ENCODE results near the gene MMS19. TPM values are rescaled to one million over a fixed set of nuclear protein-coding genes. Genes with fewer than 3 reads are reported as not detected.
A peak's percentile ranks its signal among the peaks of the same experiment; 100 is the strongest.

MMS19 gene
- total RNA-seq, 3 donors from 2014 or later (not counting 1 experiment from before 2014, with no cell fraction given): 53.8 to 68.4 (median 61.7) TPM

DNA sequence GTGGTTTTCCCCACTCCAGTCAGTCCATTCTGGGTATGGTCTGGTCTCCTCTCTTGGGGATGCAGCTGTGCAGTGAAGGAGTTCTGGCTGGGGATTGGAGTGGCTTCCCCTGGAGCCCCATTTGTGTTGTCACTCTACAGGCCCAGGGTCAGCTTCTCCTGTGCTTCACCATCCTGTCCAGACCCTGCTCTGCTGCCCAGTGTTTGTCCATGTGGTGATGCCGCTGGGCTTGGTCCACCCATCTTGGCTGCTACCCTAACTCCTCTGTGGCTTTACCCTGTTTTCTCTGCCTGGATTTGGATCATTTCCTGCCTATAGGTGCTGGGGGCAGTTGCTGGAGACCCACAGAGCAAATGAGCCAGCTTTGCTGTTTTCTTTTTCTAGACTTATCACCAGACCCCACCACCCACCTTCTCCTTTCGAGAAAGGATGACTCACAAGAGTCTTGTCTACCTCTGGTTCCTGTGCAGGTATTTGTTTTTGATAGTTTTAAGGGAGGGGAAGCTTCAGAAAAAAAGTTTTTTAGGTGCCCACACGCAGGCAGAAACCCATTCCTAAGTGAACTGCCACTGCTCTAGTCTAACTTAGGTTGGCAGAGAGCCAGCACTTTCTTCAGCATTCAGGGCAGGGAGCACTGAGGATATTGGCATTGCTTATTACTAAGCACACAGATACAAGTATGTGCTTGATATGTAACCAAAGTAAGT lies 43.7 kb downstream of the MMS19 start:
- H3K36me3 Mint-ChIP-seq: peaks cover 13% of the 10 kb centered on the region
- intact Hi-C loops (cut with micrococcal nuclease): no loop called here
- TF ChIP-seq, protein P1, sequence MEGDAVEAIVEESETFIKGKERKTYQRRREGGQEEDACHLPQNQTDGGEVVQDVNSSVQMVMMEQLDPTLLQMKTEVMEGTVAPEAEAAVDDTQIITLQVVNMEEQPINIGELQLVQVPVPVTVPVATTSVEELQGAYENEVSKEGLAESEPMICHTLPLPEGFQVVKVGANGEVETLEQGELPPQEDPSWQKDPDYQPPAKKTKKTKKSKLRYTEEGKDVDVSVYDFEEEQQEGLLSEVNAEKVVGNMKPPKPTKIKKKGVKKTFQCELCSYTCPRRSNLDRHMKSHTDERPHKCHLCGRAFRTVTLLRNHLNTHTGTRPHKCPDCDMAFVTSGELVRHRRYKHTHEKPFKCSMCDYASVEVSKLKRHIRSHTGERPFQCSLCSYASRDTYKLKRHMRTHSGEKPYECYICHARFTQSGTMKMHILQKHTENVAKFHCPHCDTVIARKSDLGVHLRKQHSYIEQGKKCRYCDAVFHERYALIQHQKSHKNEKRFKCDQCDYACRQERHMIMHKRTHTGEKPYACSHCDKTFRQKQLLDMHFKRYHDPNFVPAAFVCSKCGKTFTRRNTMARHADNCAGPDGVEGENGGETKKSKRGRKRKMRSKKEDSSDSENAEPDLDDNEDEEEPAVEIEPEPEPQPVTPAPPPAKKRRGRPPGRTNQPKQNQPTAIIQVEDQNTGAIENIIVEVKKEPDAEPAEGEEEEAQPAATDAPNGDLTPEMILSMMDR (IDR thresholded peaks at IDR 0.05): no peak
- H3K27ac Mint-ChIP-seq: peak overlapping the region; percentile 5 to 15
- H3K4me3 Mint-ChIP-seq: no peak overlapping the region
- WGBS (ENCODE audit: insufficient coverage): 83% methylated on average over 2 of the region's 3 CpGs
- Histone ChIP-seq H3K27ac (ENCODE audit: low read length) (no peak overlapping the region), H3K4me3 (ENCODE audit: low read length) (no peak overlapping the region), H3K9me3 (ENCODE audit: control insufficient read depth, insufficient read depth, low read length) (no peaks in the 10 kb centered on the region), H3K36me3 (ENCODE audit: control insufficient read depth, insufficient read depth, low read length) (peaks cover 41% of the 10 kb centered on the region), H3K27me3 (ENCODE audit: control insufficient read depth, insufficient read depth, low read length) (no peaks in the 10 kb centered on the region), H3K4me1 (ENCODE audit: control insufficient read depth, insufficient read depth, low read length) (no peaks in the 10 kb centered on the region)
- ATAC-seq: no peak
- no peaks in the 10 kb centered on the region for H3K9me3 Mint-ChIP-seq
- H3K4me1 Mint-ChIP-seq: peaks cover 8% of the 10 kb centered on the region in 2 donors
- H3K27me3 Mint-ChIP-seq (ENCODE audit: low read depth in 2 of 2): no peaks in the 10 kb centered on the region
- DNase-seq: peak in 1 of 2 donors; percentile 20

DNA sequence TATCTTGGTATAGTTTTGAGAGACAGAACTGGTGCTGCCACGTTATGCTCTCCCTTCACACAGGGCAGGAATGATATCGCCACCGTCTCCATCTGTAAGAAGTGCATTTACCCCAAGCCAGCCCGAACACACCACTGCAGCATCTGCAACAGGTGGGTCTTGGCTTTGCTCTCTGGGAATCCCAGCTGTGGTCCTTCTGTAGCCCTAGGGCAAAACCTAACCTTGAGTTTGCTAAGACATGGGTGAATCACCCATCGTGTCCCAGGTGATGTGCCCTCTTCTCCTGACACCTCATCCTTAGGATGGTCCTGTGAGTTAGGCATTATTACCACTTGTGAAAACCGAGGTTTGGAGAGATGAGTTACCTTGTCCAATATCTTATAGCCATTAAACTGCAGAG lies 45.9 kb downstream of the MMS19 start:
- Histone ChIP-seq H3K4me3 (ENCODE audit: low read length) (no peak overlapping the region), H3K27ac (ENCODE audit: low read length) (no peak overlapping the region), H3K36me3 (ENCODE audit: control insufficient read depth, insufficient read depth, low read length) (peaks cover 24% of the 10 kb centered on the region), H3K4me1 (ENCODE audit: control insufficient read depth, insufficient read depth, low read length) (peaks cover 1% of the 10 kb centered on the region), H3K27me3 (ENCODE audit: control insufficient read depth, insufficient read depth, low read length) (no peaks in the 10 kb centered on the region), H3K9me3 (ENCODE audit: control insufficient read depth, insufficient read depth, low read length) (no peaks in the 10 kb centered on the region)
- WGBS (ENCODE audit: insufficient coverage): 97% methylated on average over 6 of the region's 6 CpGs
- H3K27me3 Mint-ChIP-seq (ENCODE audit: low read depth in 2 of 2): no peaks in the 10 kb centered on the region
- no peak overlapping the region for H3K4me3 Mint-ChIP-seq
- no peak overlapping the region for H3K27ac Mint-ChIP-seq
- ATAC-seq (no peak), DNase-seq (no peak)
- H3K4me1 Mint-ChIP-seq: peaks cover 17 to 19% of the 10 kb centered on the region in 2 donors
- H3K9me3 Mint-ChIP-seq: no peaks in the 10 kb centered on the region
- H3K36me3 Mint-ChIP-seq: no peaks in the 10 kb centered on the region
- TF ChIP-seq, protein P1 (IDR thresholded peaks at IDR 0.05): no peak
- intact Hi-C loops (cut with micrococcal nuclease): no loop called here

DNA sequence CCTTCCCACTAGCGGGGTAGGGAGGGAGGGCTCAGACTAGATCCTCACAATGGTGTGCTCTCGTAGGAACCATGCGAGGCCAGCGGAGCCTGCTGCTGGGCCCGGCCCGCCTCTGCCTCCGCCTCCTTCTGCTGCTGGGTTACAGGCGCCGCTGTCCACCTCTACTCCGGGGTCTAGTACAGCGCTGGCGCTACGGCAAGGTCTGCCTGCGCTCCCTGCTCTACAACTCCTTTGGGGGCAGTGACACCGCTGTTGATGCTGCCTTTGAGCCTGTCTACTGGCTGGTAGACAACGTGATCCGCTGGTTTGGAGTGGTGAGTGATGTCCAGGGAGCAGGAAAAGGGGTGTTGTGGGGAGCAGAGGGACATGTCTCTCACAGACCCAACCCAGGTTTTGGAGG lies 46.6 kb downstream of the MMS19 start:
- DNase-seq (no peak), ATAC-seq (no peak)
- no peak overlapping the region for H3K27ac ChIP-seq (ENCODE audit: low read length)
- H3K27me3 ChIP-seq (ENCODE audit: control insufficient read depth, insufficient read depth, low read length): no peaks in the 10 kb centered on the region
- no peaks in the 10 kb centered on the region for H3K9me3 ChIP-seq (ENCODE audit: control insufficient read depth, insufficient read depth, low read length)
- Mint-ChIP-seq H3K4me3 (no peak overlapping the region), H3K27ac (no peak overlapping the region), H3K27me3 (ENCODE audit: low read depth in 2 of 2) (no peaks in the 10 kb centered on the region), H3K9me3 (no peaks in the 10 kb centered on the region), H3K36me3 (no peaks in the 10 kb centered on the region), H3K4me1 (peaks cover 17 to 19% of the 10 kb centered on the region in 2 donors)
- peaks cover 18% of the 10 kb centered on the region for H3K36me3 ChIP-seq (ENCODE audit: control insufficient read depth, insufficient read depth, low read length)
- TF ChIP-seq, protein P1 (IDR thresholded peaks at IDR 0.05): no peak
- peaks cover 8% of the 10 kb centered on the region for H3K4me1 ChIP-seq (ENCODE audit: control insufficient read depth, insufficient read depth, low read length)
- 97% methylated on average over 17 of the region's 17 CpGs for WGBS (ENCODE audit: insufficient coverage)
- intact Hi-C loops (cut with micrococcal nuclease): no loop called here
- H3K4me3 ChIP-seq (ENCODE audit: low read length): no peak overlapping the region

DNA sequence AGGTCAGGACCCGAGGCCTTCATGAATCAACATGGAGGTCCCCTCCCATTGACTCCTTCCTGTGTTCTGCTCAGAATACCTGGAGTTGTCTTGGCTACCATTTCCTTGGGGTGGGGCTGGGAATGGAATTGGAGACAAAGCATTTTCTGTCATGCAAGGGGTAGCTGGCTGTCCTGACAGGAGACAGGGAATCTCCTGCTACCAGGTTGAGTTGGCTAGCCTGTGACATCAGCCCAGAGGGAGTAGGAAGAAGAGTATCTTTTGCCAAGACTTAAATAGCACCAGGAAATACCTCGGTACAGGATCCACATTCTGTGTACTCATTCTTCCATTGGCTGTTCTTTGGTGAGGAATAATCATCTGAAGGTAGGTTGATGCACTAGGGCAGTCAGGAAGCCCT lies 47.4 kb downstream of the MMS19 start:
- no peaks in the 10 kb centered on the region for H3K9me3 Mint-ChIP-seq
- DNase-seq (no peak), ATAC-seq (no peak)
- H3K9me3 ChIP-seq (ENCODE audit: control insufficient read depth, insufficient read depth, low read length): no peaks in the 10 kb centered on the region
- peaks cover 13% of the 10 kb centered on the region for H3K4me1 ChIP-seq (ENCODE audit: control insufficient read depth, insufficient read depth, low read length)
- H3K27me3 ChIP-seq (ENCODE audit: control insufficient read depth, insufficient read depth, low read length): no peaks in the 10 kb centered on the region
- no peak overlapping the region for H3K4me3 ChIP-seq (ENCODE audit: low read length)
- WGBS (ENCODE audit: insufficient coverage): 98% methylated on average over 2 of the region's 2 CpGs
- no peak overlapping the region for H3K27ac Mint-ChIP-seq
- H3K36me3 ChIP-seq (ENCODE audit: control insufficient read depth, insufficient read depth, low read length): peaks cover 10% of the 10 kb centered on the region
- intact Hi-C loops (cut with micrococcal nuclease): no loop called here
- peaks cover 21 to 25% of the 10 kb centered on the region in 2 donors for H3K4me1 Mint-ChIP-seq
- no peak overlapping the region for H3K27ac ChIP-seq (ENCODE audit: low read length)
- H3K36me3 Mint-ChIP-seq: no peaks in the 10 kb centered on the region
- no peaks in the 10 kb centered on the region for H3K27me3 Mint-ChIP-seq (ENCODE audit: low read depth in 2 of 2)
- H3K4me3 Mint-ChIP-seq: no peak overlapping the region
- TF ChIP-seq, protein P1 (IDR thresholded peaks at IDR 0.05): no peak

Data from natural killer cell (primary cell).